Loucy (cell line): Measurements from ENCODE around the gene PALLD.

ENCODE experiments used
- H2AFZ ChIP-seq: fragments of 200-600 bp; sonication (generic); 2 replicates; pipeline ENCODE4 v1.6.0; 2016; ENCODE audit warnings: antibody characterized with exemption, mild to moderate bottlenecking, low read length, moderate library complexity
- H3F3A ChIP-seq: fragments of 200-600 bp; 2 replicates; pipeline ENCODE4 v1.6.0; 2016; ENCODE audit warnings: antibody characterized with exemption, low read depth, mild to moderate bottlenecking
- H3K27me3 ChIP-seq: fragments of 200-600 bp; sonication (generic); 2 replicates; pipeline ENCODE4 v1.6.1; 2014; ENCODE audit warnings: low read length, mild to moderate bottlenecking; ENCODE audit not compliant: insufficient read depth, poor library complexity, severe bottlenecking
- H3K36me3 ChIP-seq: fragments of 200-600 bp; sonication (generic); 2 replicates; pipeline ENCODE4 v1.6.1; 2016; ENCODE audit warnings: low read length; ENCODE audit not compliant: insufficient read depth
- H3K4me1 ChIP-seq: fragments of 200-600 bp; sonication (generic); 2 replicates; pipeline ENCODE4 v1.5.1; 2014; ENCODE audit warnings: low read length, mild to moderate bottlenecking; ENCODE audit not compliant: insufficient read depth, poor library complexity, severe bottlenecking
- H3K4me2 ChIP-seq: fragments of 200-600 bp; sonication (generic); 2 replicates; pipeline ENCODE4 v1.6.0; 2014; ENCODE audit warnings: antibody characterized with exemption, low read length, low read depth, mild to moderate bottlenecking; ENCODE audit not compliant: poor library complexity, severe bottlenecking
- H3K4me3 ChIP-seq: fragments of 200-600 bp; sonication (generic); 2 replicates; pipeline ENCODE4 v1.5.1; 2014; ENCODE audit warnings: low read length, mild to moderate bottlenecking, mixed read lengths; ENCODE audit not compliant: poor library complexity, severe bottlenecking
- H3K79me2 ChIP-seq: fragments of 200-600 bp; sonication (generic); 2 replicates; pipeline ENCODE4 v1.6.1; 2014; ENCODE audit warnings: low read length; ENCODE audit not compliant: insufficient read depth
- H3K9ac ChIP-seq: fragments of 200-600 bp; sonication (generic); 2 replicates; pipeline ENCODE4 v1.6.0; 2014; ENCODE audit warnings: mild to moderate bottlenecking, low read depth, low read length, moderate library complexity; ENCODE audit not compliant: poor library complexity, severe bottlenecking
- H3K9me2 ChIP-seq: fragments of 200-600 bp; sonication (generic); replicated peaks from 2 replicates; pipeline ENCODE4 v1.6.1; 2016; ENCODE audit warnings: low read depth, low read length, mixed read lengths
- H3K9me3 ChIP-seq: fragments of 200-600 bp; sonication (generic); 2 replicates; pipeline ENCODE4 v1.6.1; 2014; ENCODE audit warnings: mild to moderate bottlenecking, antibody characterized with exemption, low read length, low read depth; ENCODE audit not compliant: insufficient read depth
- H4K20me1 ChIP-seq: fragments of 200-600 bp; sonication (generic); 2 replicates; pipeline ENCODE4 v1.6.0; 2014; ENCODE audit warnings: antibody characterized with exemption, low read length, mild to moderate bottlenecking; ENCODE audit not compliant: insufficient read depth, poor library complexity, severe bottlenecking
- CTCF ChIP-seq: fragments of 200-600 bp; sonication (generic); conservative IDR thresholded peaks from 2 replicates; pipeline ENCODE4 v1.5.1; 2014; ENCODE audit warnings: mild to moderate bottlenecking, antibody characterized with exemption, low read length
- EZH2phosphoT487 ChIP-seq: fragments of 200-600 bp; IDR thresholded peaks from 2 replicates; pipeline ENCODE4 v1.6.1; 2018; ENCODE audit warnings: antibody characterized with exemption, mild to moderate bottlenecking, moderate library complexity, borderline replicate concordance

PALLD gene

DNA sequence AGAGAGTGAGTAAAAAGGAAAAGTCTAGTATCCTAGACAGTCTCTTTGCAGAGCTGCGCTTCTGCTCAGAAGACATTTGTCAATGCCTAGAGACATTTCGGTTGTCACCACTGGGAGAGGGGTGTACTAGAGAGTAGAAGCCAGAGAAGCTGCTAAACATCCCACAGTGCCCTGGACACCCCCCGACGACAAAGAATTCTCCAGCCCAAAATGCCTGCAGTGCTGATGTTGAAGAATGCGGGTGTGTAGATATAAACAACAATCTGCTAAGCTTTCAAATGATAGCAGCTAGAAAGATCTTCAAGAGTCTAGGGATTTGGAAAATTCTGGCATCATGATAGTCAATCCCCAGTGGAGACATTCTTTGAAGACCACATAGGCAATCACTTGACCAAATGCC, 90.1 kb downstream of the PALLD start:
- Histone ChIP-seq H3K4me2 (no peak overlapping the region), H3K9me3 (no peaks in the 10 kb centered on the region), H3K4me3 (no peak overlapping the region), H3K27me3 (no peaks in the 10 kb centered on the region), H3K79me2 (no peaks in the 10 kb centered on the region), H3K9me2 (no peaks in the 10 kb centered on the region), H2AFZ (no peak overlapping the region), H3F3A (no peaks in the 10 kb centered on the region), H3K9ac (no peak overlapping the region), H4K20me1 (no peaks in the 10 kb centered on the region), H3K4me1 (no peaks in the 10 kb centered on the region), H3K36me3 (no peaks in the 10 kb centered on the region)
- TF ChIP-seq CTCF (no peak), EZH2phosphoT487 (no peak)

DNA sequence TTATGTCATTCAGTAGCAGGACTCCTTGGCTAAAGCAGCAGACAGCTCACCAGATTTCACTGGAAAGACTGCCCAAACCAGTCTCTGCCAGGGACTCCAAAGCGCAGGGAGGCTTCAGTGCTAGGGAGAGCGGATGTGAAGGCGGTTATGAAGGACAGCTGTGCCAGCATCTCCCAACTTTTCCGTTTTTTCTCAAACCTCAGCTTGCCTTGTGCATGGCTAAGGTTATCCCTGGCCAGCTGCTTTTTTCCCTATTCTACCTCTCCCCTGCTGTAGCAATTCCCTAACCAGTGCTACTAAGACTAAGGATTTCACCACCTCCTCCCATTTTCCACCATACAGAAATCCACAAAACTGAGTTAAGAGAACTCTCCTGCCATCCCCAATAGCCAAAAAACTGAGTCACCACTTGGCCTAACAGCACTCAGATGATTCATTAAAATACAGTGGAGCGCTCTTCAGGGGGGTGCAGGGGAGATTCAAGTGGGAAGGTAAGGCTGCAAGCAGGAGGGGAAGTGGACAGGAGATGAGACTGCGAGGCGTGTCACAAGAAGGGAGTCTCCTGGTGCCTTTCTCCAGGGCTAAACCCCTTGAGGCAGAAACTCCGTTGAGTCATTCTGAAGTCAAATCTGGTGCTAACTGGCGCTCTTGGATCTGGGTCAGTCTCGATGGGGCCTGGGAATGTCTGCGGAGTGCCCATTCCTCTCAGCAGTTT, 90.7 kb downstream of the PALLD start:
- Histone ChIP-seq H3K4me1 (no peaks in the 10 kb centered on the region), H3K9ac (no peak overlapping the region), H3K27me3 (no peaks in the 10 kb centered on the region), H3K36me3 (no peaks in the 10 kb centered on the region), H3K9me3 (no peaks in the 10 kb centered on the region), H3K9me2 (no peaks in the 10 kb centered on the region), H3K79me2 (no peaks in the 10 kb centered on the region), H2AFZ (no peak overlapping the region), H3K4me3 (no peak overlapping the region), H4K20me1 (no peaks in the 10 kb centered on the region), H3K4me2 (no peak overlapping the region), H3F3A (no peaks in the 10 kb centered on the region)
- TF ChIP-seq CTCF, result no peak
- no peak for TF ChIP-seq EZH2phosphoT487

DNA sequence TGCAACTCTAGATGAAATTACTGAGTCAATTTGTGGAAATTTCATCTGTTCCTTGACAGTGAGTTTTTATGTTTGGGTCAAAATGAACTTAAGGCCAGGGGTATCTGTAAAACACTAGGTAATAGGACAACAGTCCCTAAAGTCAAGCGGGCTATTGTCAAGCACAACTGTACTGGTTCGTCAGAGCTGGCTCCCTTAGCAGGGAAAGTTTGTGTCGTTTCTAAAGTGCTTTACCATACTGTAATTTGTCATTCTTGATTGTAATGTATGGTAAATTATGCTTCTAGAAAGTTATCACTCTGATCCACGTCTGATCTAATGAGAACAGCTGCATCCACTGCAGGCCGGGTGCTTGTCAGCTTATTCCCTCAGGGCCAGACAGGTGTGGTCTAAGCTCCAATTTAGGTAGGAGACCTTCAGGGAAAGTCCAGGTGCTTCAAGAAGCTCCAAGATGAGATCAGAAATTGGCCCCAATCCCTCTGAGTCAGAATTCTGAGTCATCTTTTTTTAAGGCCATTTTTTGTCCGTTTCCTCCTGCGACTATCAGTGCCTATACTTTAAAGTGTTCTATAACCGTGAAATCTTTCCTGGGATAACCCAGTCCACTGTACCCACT, 92.2 kb downstream of the PALLD start:
- Histone ChIP-seq H3K9ac (no peak overlapping the region), H3F3A (no peaks in the 10 kb centered on the region), H3K4me3 (no peak overlapping the region), H3K4me2 (no peak overlapping the region), H4K20me1 (no peaks in the 10 kb centered on the region), H3K36me3 (no peaks in the 10 kb centered on the region), H2AFZ (no peak overlapping the region), H3K27me3 (no peaks in the 10 kb centered on the region), H3K9me3 (no peaks in the 10 kb centered on the region), H3K79me2 (no peaks in the 10 kb centered on the region), H3K4me1 (no peaks in the 10 kb centered on the region), H3K9me2 (no peaks in the 10 kb centered on the region)
- TF ChIP-seq CTCF (no peak), EZH2phosphoT487 (no peak)
